AG10803 (cell line): ENCODE results near the gene KCNK15.

Experiments
- DNase-seq: peaks from one replicate; pipeline ENCODE4 v3.0.0; 2010; ENCODE audit warnings: low read depth
- H3K4me3 ChIP-seq: 2 replicates; pipeline ENCODE4 v1.5.1; 2011; ENCODE audit warnings: mild to moderate bottlenecking, low read length, control low read depth
- TF ChIP-seq, protein P1 (sequence below): conservative IDR thresholded peaks from 2 replicates; pipeline ENCODE4 v1.5.1; 2011; ENCODE audit warnings: mild to moderate bottlenecking, low read length, control low read depth, inconsistent platforms

The KCNK15 gene

DNA sequence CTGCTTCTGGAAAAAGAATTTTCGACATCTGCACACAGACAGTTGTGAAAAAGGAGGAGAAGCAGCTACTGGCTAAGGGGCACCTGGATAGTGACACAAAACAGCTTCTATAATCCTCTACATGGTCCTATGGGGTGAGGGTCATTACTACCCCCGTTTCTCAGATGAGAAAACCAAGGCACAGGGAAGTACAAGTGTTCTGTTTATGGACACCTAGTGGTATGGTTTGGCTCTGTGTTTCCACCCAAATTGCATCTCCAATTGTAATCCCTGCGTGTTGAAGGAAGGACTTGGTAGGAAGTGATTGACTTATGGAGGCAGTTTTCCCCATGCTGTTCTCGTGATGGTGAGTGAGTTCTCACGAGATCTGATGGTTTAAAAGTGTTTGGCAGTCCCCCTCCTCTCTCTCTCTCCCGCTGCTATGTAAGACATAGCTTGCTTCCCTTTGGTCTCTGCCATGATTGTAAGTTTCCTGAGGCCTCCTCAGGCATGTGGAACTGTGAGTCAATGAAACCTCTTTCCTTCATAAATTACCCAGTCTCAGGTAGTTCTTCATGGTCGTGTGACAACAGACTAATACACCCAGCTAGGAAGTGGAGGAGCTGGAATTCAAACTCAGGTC lies 2.5 kb upstream of the KCNK15 start:
- no peak overlapping the region for H3K4me3 ChIP-seq
- DNase-seq: no peak
- TF ChIP-seq, protein P1, sequence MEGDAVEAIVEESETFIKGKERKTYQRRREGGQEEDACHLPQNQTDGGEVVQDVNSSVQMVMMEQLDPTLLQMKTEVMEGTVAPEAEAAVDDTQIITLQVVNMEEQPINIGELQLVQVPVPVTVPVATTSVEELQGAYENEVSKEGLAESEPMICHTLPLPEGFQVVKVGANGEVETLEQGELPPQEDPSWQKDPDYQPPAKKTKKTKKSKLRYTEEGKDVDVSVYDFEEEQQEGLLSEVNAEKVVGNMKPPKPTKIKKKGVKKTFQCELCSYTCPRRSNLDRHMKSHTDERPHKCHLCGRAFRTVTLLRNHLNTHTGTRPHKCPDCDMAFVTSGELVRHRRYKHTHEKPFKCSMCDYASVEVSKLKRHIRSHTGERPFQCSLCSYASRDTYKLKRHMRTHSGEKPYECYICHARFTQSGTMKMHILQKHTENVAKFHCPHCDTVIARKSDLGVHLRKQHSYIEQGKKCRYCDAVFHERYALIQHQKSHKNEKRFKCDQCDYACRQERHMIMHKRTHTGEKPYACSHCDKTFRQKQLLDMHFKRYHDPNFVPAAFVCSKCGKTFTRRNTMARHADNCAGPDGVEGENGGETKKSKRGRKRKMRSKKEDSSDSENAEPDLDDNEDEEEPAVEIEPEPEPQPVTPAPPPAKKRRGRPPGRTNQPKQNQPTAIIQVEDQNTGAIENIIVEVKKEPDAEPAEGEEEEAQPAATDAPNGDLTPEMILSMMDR: no peak

DNA sequence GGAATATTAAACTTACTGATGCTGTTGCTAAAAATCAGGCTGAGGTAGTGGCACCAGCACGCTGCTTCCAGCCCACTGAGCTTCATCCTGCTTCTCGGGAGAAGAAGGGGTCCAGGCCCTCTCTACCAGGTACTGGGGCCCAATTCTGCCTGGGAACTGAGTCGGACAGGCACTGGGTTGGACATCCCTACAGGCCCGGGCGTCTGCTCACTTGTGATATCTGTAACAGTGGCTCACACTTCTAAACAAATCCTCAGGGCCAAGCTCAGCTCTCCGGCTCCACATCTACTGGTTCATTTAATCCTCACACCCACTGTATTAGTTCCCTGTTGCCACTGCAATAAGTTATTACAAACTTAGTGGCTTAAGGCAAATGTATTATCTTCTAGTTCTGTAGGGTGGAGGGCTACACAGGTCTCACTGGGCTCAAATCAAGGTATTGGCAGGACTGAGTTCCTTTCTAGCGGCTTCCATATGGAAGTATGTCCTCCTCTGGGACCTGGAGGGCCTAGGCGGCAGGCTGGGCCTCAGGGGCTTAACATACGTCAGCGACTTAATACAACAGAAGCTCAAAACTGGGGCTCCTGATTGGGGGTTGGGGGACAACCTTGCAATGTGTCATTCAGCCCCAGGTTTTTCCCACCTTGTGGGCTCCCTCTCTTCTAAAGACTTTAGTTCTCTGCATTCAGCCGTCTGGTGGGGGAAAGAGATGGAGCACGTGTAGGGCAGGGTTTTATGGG lies 1.6 kb upstream of the KCNK15 start:
- H3K4me3 ChIP-seq: no peak overlapping the region
- no peak for DNase-seq
- TF ChIP-seq, protein P1: no peak

GRCh38 chr20:44745122-44745597 lies 505 bp upstream of the KCNK15 start:
- DNase-seq: no peak
- TF ChIP-seq, protein P1: no peak
- H3K4me3 ChIP-seq: peak overlapping the region; percentile 54

GRCh38 chr20:44746367-44747165 lies 901 bp downstream of the KCNK15 start:
- H3K4me3 ChIP-seq: peak overlapping the region; percentile 54
- DNase-seq: no peak
- TF ChIP-seq, protein P1: no peak

GRCh38 chr20:44747166-44748004 lies 1.7 kb downstream of the KCNK15 start:
- peak; percentile 72 for DNase-seq

DNA sequence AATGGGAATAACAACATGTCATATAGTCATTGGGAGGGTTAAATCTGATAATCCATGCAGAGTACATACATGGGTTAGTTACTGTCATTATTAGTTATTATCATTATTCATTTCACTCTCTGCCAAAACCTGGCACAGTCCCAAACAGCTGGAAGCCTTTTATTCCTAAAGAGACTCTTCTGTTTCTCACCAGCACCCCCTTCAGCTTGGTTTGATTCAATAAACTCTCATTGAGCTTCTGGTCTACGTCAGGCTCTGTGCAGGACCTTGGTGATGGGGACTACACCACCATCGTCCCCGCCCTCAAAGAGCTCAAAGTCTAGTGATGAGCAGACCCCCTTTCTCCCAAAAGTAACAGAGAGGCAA lies 2.3 kb downstream of the KCNK15 start:
- no peak for DNase-seq
- TF ChIP-seq, protein P1: no peak; the same call in 1 of the 2 replicates
- H3K4me3 ChIP-seq: no peak overlapping the region

More at GRCh38 chr20:44747166-44748004, 1.7 kb downstream of the KCNK15 start:
- H3K4me3 ChIP-seq: no peak overlapping the region
- TF ChIP-seq, protein P1: peak; percentile 82
